IMR-90 (cell line): ENCODE measurements around the gene F12. TPM values are rescaled to one million over a fixed set of nuclear protein-coding genes. Genes with fewer than 3 reads are reported as not detected.

Experiments used
- ATAC-seq: fragments of 200-7000 bp; cut with Tn5 transposase; 2 replicates; pipeline ENCODE4 v1.9.1; 2020; ENCODE audit warnings: low read depth, mild to moderate bottlenecking, moderate library complexity
- BruUV-seq: library from RNA; stranded (reverse); fragments of 400-500 nt; replicated peaks from 2 replicates; lab custom pipeline; 2021; lab: Mats Ljungman, UMichigan
- CTCF ChIA-PET: fragments of 300-600 bp; formaldehyde crosslinking; extraction: SDS; loops from one replicate; lab custom pipeline; 2021; ENCODE audit warnings: antibody characterized with exemption; lab: Yijun Ruan, JAX
- POLR2A ChIA-PET: fragments of 300-600 bp; sonication (Branson Sonifier 250); formaldehyde crosslinking; loops from one replicate; lab custom pipeline; 2022; ENCODE audit warnings: antibody characterized with exemption; ENCODE audit not compliant: unreplicated experiment; lab: Charles Lee
- DNase-seq: peaks from one replicate; pipeline ENCODE4 v3.0.0; 2013
- H2AFZ ChIP-seq: replicated peaks from 2 replicates; pipeline ENCODE3; 2013; ENCODE audit warnings: low read length, mild to moderate bottlenecking; ENCODE audit not compliant: poor library complexity
- H2AK5ac ChIP-seq: 2 replicates; pipeline ENCODE4 v1.6.1; 2013; ENCODE audit warnings: low read depth, low read length, inconsistent platforms
- H2AK9ac ChIP-seq: replicated peaks from 2 replicates; pipeline ENCODE3; 2013; ENCODE audit warnings: mild to moderate bottlenecking, low read depth, low read length, moderate library complexity; ENCODE audit not compliant: poor library complexity
- H2BK120ac ChIP-seq: 2 replicates; pipeline ENCODE4 v1.6.1; 2013; ENCODE audit warnings: low read depth, low read length, inconsistent platforms
- H2BK15ac ChIP-seq: 3 replicates; pipeline ENCODE4 v1.6.1; 2013; ENCODE audit warnings: low read depth, low read length, inconsistent platforms
- H2BK20ac ChIP-seq: 2 replicates; pipeline ENCODE4 v1.6.1; 2013; ENCODE audit warnings: low read depth, mild to moderate bottlenecking, inconsistent platforms, low read length, moderate library complexity
- H2BK5ac ChIP-seq: 2 replicates; pipeline ENCODE4 v1.6.1; 2013; ENCODE audit warnings: mild to moderate bottlenecking, low read depth, low read length, inconsistent platforms; ENCODE audit not compliant: poor library complexity, severe bottlenecking
- H3K14ac ChIP-seq: replicated peaks from 2 replicates; pipeline ENCODE4 v1.6.1; 2013; ENCODE audit warnings: low read depth, low read length, inconsistent platforms
- H3K18ac ChIP-seq: 2 replicates; pipeline ENCODE4 v1.6.1; 2013; ENCODE audit warnings: low read depth, low read length, control low read depth
- H3K23ac ChIP-seq: 2 replicates; pipeline ENCODE4 v1.6.1; 2013; ENCODE audit warnings: low read depth, low read length, inconsistent platforms
- H3K27ac ChIP-seq: 2 replicates; pipeline ENCODE4 v1.5.1; 2013; ENCODE audit warnings: mild to moderate bottlenecking, control low read depth, low read length; ENCODE audit not compliant: insufficient read depth
- H3K27me3 ChIP-seq: 2 replicates; pipeline ENCODE4 v1.6.1; 2013; ENCODE audit warnings: low read length; ENCODE audit not compliant: control insufficient read depth, insufficient read depth
- H3K36me3 ChIP-seq: 2 replicates; pipeline ENCODE4 v1.6.1; 2013; ENCODE audit warnings: low read length, mixed read lengths; ENCODE audit not compliant: control insufficient read depth, insufficient read depth
- H3K4ac ChIP-seq: 2 replicates; pipeline ENCODE4 v1.6.1; 2013; ENCODE audit warnings: low read depth, low read length, inconsistent platforms
- H3K4me1 ChIP-seq: 2 replicates; pipeline ENCODE4 v1.6.1; 2013; ENCODE audit warnings: low read length, mixed read lengths; ENCODE audit not compliant: control insufficient read depth, insufficient read depth
- H3K4me2 ChIP-seq: 2 replicates; pipeline ENCODE4 v1.6.1; 2013; ENCODE audit warnings: low read depth, mild to moderate bottlenecking, control low read depth, low read length, moderate library complexity
- H3K4me3 ChIP-seq: 2 replicates; pipeline ENCODE4 v1.5.1; 2013; ENCODE audit warnings: low read depth, mild to moderate bottlenecking, control low read depth, low read length, moderate library complexity; ENCODE audit not compliant: insufficient read depth
- H3K56ac ChIP-seq: 2 replicates; pipeline ENCODE4 v1.6.1; 2013; ENCODE audit warnings: low read length, inconsistent platforms; ENCODE audit not compliant: insufficient read depth; ENCODE audit errors: extremely low read depth
- H3K79me1 ChIP-seq, 2 experiments: 2 replicates each; pipeline ENCODE4 v1.6.1; 2013; ENCODE audit warnings: low read length in 2 of 2, inconsistent platforms in 1 of 2, low read depth in 1 of 2
- H3K9ac ChIP-seq: 2 replicates; pipeline ENCODE4 v1.6.1; 2013; ENCODE audit warnings: low read depth, low read length, control low read depth
- H3K9me1 ChIP-seq: 2 replicates; pipeline ENCODE4 v1.6.1; 2013; ENCODE audit warnings: low read length, inconsistent platforms; ENCODE audit not compliant: insufficient read depth
- H3K9me3 ChIP-seq: 2 replicates; pipeline ENCODE4 v1.6.1; 2013; ENCODE audit warnings: low read length; ENCODE audit not compliant: control insufficient read depth, insufficient read depth
- H4K20me1 ChIP-seq: 2 replicates; pipeline ENCODE4 v1.6.1; 2013; ENCODE audit warnings: low read length, inconsistent platforms; ENCODE audit not compliant: insufficient read depth
- H4K5ac ChIP-seq: 2 replicates; pipeline ENCODE4 v1.6.1; 2013; ENCODE audit warnings: mild to moderate bottlenecking, low read depth, low read length, control low read depth
- H4K8ac ChIP-seq, 2 experiments: 2 replicates each; pipeline ENCODE4 v1.6.1; 2013; ENCODE audit warnings: low read depth in 2 of 2, low read length in 2 of 2, control low read depth in 1 of 2, inconsistent platforms in 1 of 2
- H4K91ac ChIP-seq: 2 replicates; pipeline ENCODE4 v1.6.1; 2013; ENCODE audit warnings: low read depth, low read length, inconsistent platforms; ENCODE audit not compliant: insufficient read depth
- BHLHE40 ChIP-seq: fragments of 150-350 bp; IDR thresholded peaks from 2 replicates; pipeline ENCODE4 v1.6.1; 2016; ENCODE audit warnings: mild to moderate bottlenecking, low read depth, low read length
- MAZ ChIP-seq: IDR thresholded peaks from 2 replicates; pipeline ENCODE4 v1.6.1; 2012; ENCODE audit warnings: low read depth, mild to moderate bottlenecking, low read length, improper control_type of control experiment, moderate library complexity, borderline replicate concordance
- WGBS, 2 experiments: methylation state at CpG; one replicate each; pipeline versions ENCODE4 v1.1.5 to v1.1.7; 2013; ENCODE audit warnings: missing lambda C conversion rate in 2 of 2; ENCODE audit not compliant: insufficient read length in 1 of 2; ENCODE audit errors: extremely low coverage in 2 of 2; 5-methylcytosine and 5-hydroxymethylcytosine counted together
- dilution Hi-C: fragments of 300-500 bp; cut with HindIII; formaldehyde crosslinking; loops from one replicate; pipeline ENCODE4 v1.14.3; 2018; ENCODE audit warnings: low sequenced_read_pairs; ENCODE audit not compliant: unreplicated experiment
- in situ Hi-C: fragments of 300-500 bp; cut with MboI; formaldehyde crosslinking; loops from 3 replicates; pipeline ENCODE4 v1.14.3; 2019; ENCODE audit warnings: low sequenced_read_pairs, inconsistent platforms, mixed read lengths
- intact Hi-C: fragments of 100-400 bp; cut with micrococcal nuclease; formaldehyde crosslinking; loops from 2 replicates; pipeline ENCODE4 v1.10.0; 2022
- polyA plus RNA-seq, 3 experiments: library from polyadenylated mRNA; depleted of rRNA; stranded (reverse); fragments of >200 nt; gene quantifications; 2 replicates each; pipeline ENCODE4 v1.2.3, GENCODE V29; 2012; ENCODE audit warnings: low replicate concordance in 1 of 3
- total RNA-seq: library from RNA; depleted of rRNA; stranded (reverse); fragments of >200 nt; gene quantifications from 2 replicates; pipeline ENCODE4 v1.2.3, GENCODE V29; 2012

Gene F12
- total and polyA plus RNA-seq, 2 of the 4 experiments (the other 2 are of a cell fraction): 0.36 to 1.2 TPM

- Histone ChIP-seq H2BK15ac (peak overlapping the region; percentile 56; the same call in 1 of the 3 replicates), H4K5ac (peak overlapping the region; percentile 45), H3K4me1 (peaks cover 11% of the 10 kb centered on the region; the same call in 1 of the 2 replicates), H3K14ac (peak overlapping the region; percentile 83), H3K36me3 (no peaks in the 10 kb centered on the region), H3K56ac (peak overlapping the region; percentile 50; the same call in 1 of the 2 replicates), H3K27me3 (peaks cover 4% of the 10 kb centered on the region; the same call in 1 of the 2 replicates), H4K20me1 (no peaks in the 10 kb centered on the region; the same call in none of the 2 replicates), H3K9ac (peak overlapping the region; percentile 54), H4K8ac (peak overlapping the region; percentile 84 to 92), H2BK20ac (peak overlapping the region; percentile 26; the same call in 1 of the 2 replicates), H4K91ac (peak overlapping the region; percentile 87), H2BK120ac (peak overlapping the region; percentile 68), H2BK5ac (peak overlapping the region; percentile 38), H3K79me1 (no peaks in the 10 kb centered on the region), H3K4me2 (peak overlapping the region; percentile 56), H2AFZ (peak overlapping the region; percentile 97), H3K27ac (peak overlapping the region; percentile 41), H2AK5ac (peak overlapping the region; percentile 82), H3K9me1 (no peaks in the 10 kb centered on the region), H3K18ac (peak overlapping the region; percentile 38), H3K4me3 (peak overlapping the region; percentile 33), H2AK9ac (peak overlapping the region; percentile 85), H3K4ac (peak overlapping the region; percentile 88), H3K9me3 (no peaks in the 10 kb centered on the region), H3K23ac (peak overlapping the region; percentile 23; the same call in 1 of the 2 replicates)
- no TSS peak for BruUV-seq
- intact Hi-C loops: no loop called here
- dilution Hi-C loops: no loop called here
- no peak; the same call in 1 of the 2 replicates for TF ChIP-seq MAZ
- TF ChIP-seq BHLHE40: peak; percentile 72; the same call in 1 of the 2 replicates
- 4% methylated on average over 11 of the region's 36 CpGs; no CpG with 5 or more reads in 1 of the 2 experiments for WGBS, 2 experiments
- in situ Hi-C loops: no loop called here
- peak; percentile 89 for ATAC-seq
- DNase-seq: peak; percentile 68
- CTCF ChIA-PET: interaction anchor here (0.6 to 1.3 kb wide), 3 partner anchors 9 to 79 kb away, joined by 4 read pairs; no protein-coding TSS in a partner anchor
- POLR2A ChIA-PET: interaction anchor here (0.6 kb wide), 2 partner anchors 129 to 1243 kb away, joined by 3 to 11 read pairs; no protein-coding TSS in a partner anchor
These were observed 42.6 kb downstream of the F12 start for GRCh38 chr5:177366528-177367322.
